Suprapubic skin (tissue), 4 donors: Measurements from ENCODE around the gene OR2AT4. TPM values are rescaled to one million over a fixed set of nuclear protein-coding genes. Genes with fewer than 3 reads are reported as not detected.
"Not testable (repeated sequence)": the region's sequence is repeated elsewhere in the genome, so short reads cannot be mapped to it uniquely, and the experiment has no call there.

Experiments
- DNase-seq, 2 donors: peaks; one replicate each; pipeline ENCODE4 v3.0.0-alpha.2; 2019; ENCODE audit warnings: low spot score in 2 of 2
- H3K27ac ChIP-seq: fragments of 200-600 bp; sonication (generic); one replicate; pipeline ENCODE4 v1.5.1; 2019
- H3K27me3 ChIP-seq: fragments of 200-600 bp; sonication (generic); one replicate; pipeline ENCODE4 v1.5.1; 2019
- H3K36me3 ChIP-seq: fragments of 200-600 bp; sonication (generic); one replicate; pipeline ENCODE4 v1.5.1; 2019
- H3K4me1 ChIP-seq: fragments of 200-600 bp; sonication (generic); one replicate; pipeline ENCODE4 v1.5.1; 2019
- H3K4me3 ChIP-seq: fragments of 200-600 bp; sonication (generic); one replicate; pipeline ENCODE4 v1.5.1; 2019; ENCODE audit warnings: mild to moderate bottlenecking
- H3K9me3 ChIP-seq: fragments of 200-600 bp; sonication (generic); one replicate; pipeline ENCODE4 v1.5.1; 2019
- EP300 ChIP-seq: sonication (generic); formaldehyde crosslinking; IDR thresholded peaks from one replicate; pipeline ENCODE4 v1.6.1; 2017; ENCODE audit warnings: antibody characterized with exemption
- POLR2A ChIP-seq, 2 donors: fragments of 450-650 bp; IDR thresholded peaks; one replicate each; pipeline ENCODE4 v1.6.1; 2017; ENCODE audit warnings: antibody characterized with exemption in 2 of 2, mild to moderate bottlenecking in 2 of 2, moderate library complexity in 2 of 2
- POLR2AphosphoS5 ChIP-seq, 3 donors: sonication (generic); formaldehyde crosslinking; IDR thresholded peaks; one replicate each; pipeline ENCODE4 v1.6.1; 2017; ENCODE audit warnings: antibody characterized with exemption in 3 of 3
- WGBS: methylation state at CpG from one replicate; pipeline ENCODE4 v1.1.5; 2018; 5-methylcytosine and 5-hydroxymethylcytosine counted together
- total RNA-seq, 4 donors: library from RNA; depleted of rRNA; stranded (reverse); fragments of >200 nt; gene quantifications; one replicate each; pipeline ENCODE4 v1.1.0, GENCODE V29; 2016
- TF ChIP-seq, protein P1 (sequence below), 2 donors: fragments of 200-600 bp in 1 of 2; fragments of 450-650 bp in 1 of 2; sonication (generic) in 1 of 2; IDR thresholded peaks; one replicate each; pipeline ENCODE4 v1.5.1; 2016 to 2019; ENCODE audit warnings: antibody characterized with exemption in 2 of 2, mild to moderate bottlenecking in 1 of 2, moderate library complexity in 1 of 2

Gene OR2AT4
- total RNA-seq, 4 donors from 2014 or later = not detected

DNA sequence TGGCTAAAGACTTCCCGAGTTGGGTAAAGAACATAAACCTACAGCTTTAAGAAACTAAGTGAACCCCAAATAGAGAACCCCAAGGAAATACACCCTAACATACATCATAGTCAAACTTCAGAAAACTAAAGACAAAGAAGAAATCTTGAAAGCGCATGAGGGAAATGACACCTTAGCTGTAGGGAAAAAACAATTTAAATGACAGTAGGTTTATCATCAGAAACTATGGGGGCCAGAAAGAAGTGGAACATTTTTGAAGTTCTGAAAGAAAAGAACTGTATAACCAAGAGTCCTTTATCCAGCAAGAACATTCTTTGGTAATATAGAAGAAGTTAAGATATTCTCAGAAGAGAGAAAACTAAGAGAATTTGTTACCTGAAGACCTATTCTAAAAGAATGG is 15.5 kb upstream of the OR2AT4 start:
- no peak overlapping the region for H3K27ac ChIP-seq
- no peaks in the 10 kb centered on the region for H3K36me3 ChIP-seq
- no peak for DNase-seq
- H3K4me3 ChIP-seq = no peak overlapping the region
- TF ChIP-seq EP300 = no peak
- TF ChIP-seq, protein P1, sequence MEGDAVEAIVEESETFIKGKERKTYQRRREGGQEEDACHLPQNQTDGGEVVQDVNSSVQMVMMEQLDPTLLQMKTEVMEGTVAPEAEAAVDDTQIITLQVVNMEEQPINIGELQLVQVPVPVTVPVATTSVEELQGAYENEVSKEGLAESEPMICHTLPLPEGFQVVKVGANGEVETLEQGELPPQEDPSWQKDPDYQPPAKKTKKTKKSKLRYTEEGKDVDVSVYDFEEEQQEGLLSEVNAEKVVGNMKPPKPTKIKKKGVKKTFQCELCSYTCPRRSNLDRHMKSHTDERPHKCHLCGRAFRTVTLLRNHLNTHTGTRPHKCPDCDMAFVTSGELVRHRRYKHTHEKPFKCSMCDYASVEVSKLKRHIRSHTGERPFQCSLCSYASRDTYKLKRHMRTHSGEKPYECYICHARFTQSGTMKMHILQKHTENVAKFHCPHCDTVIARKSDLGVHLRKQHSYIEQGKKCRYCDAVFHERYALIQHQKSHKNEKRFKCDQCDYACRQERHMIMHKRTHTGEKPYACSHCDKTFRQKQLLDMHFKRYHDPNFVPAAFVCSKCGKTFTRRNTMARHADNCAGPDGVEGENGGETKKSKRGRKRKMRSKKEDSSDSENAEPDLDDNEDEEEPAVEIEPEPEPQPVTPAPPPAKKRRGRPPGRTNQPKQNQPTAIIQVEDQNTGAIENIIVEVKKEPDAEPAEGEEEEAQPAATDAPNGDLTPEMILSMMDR (IDR thresholded peaks at IDR 0.05) = no peak
- no peak for TF ChIP-seq POLR2A (IDR thresholded peaks at IDR 0.05)
- TF ChIP-seq POLR2AphosphoS5 (IDR thresholded peaks at IDR 0.05) = no peak
- H3K4me1 ChIP-seq = no peaks in the 10 kb centered on the region
- WGBS = 82% methylated on average over 2 of the region's 2 CpGs
- no peaks in the 10 kb centered on the region for H3K27me3 ChIP-seq
- H3K9me3 ChIP-seq = peaks cover 3% of the 10 kb centered on the region

- no peak overlapping the region for H3K4me3 ChIP-seq
- H3K27me3 ChIP-seq = no peaks in the 10 kb centered on the region
- no peak for DNase-seq
- TF ChIP-seq POLR2AphosphoS5 (IDR thresholded peaks at IDR 0.05) = no peak
- TF ChIP-seq, protein P1 (IDR thresholded peaks at IDR 0.05) = no peak
- no peak for TF ChIP-seq EP300
- no peak for TF ChIP-seq POLR2A (IDR thresholded peaks at IDR 0.05)
- no peaks in the 10 kb centered on the region for H3K4me1 ChIP-seq
- WGBS = 63% methylated on average over 4 of the region's 4 CpGs
- no peak overlapping the region for H3K27ac ChIP-seq
- no peaks in the 10 kb centered on the region for H3K9me3 ChIP-seq
- no peaks in the 10 kb centered on the region for H3K36me3 ChIP-seq
Measured at GRCh38 chr11:75107187-75107586, 10.5 kb upstream of the OR2AT4 start.

DNA sequence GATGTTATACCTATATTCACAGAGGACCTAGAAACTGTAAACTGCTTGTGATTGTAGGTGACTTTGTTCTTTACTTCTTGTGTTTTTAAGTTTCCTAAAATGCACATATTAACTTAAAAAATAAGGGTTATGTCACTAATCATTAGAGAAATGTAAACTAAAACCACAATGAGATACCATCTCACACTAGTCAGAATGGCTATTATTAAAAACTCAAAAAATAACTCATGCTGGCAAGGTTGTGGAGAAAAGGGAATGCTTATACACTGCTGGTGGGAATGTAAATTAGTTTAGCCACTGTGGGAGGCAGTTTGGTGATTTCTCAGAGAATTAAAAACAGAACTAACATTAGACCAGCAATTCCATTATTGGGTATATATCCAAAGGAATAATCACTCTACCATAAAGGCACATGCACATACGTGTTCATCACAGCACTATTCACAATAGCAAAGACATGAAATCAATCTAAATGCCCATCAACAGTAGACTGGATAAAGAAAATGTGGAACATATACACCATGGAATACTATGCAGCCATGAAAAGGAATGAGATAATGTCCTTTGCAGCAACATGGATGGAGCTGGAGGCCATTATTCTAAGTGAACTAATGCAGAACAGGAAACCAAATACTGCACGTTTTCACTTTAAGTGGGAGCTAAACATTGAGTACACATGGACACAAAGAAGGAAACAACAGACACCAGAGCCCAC is 9.4 kb upstream of the OR2AT4 start:
- H3K36me3 ChIP-seq, H3K4me1 ChIP-seq, DNase-seq, H3K27ac ChIP-seq, H3K4me3 ChIP-seq, H3K27me3 ChIP-seq, H3K9me3 ChIP-seq: not testable (repeated sequence)
- WGBS = 73% methylated on average over 2 of the region's 2 CpGs

- Histone ChIP-seq H3K27ac (no peak overlapping the region), H3K9me3 (no peaks in the 10 kb centered on the region), H3K4me1 (no peaks in the 10 kb centered on the region), H3K36me3 (no peaks in the 10 kb centered on the region), H3K27me3 (no peaks in the 10 kb centered on the region), H3K4me3 (no peak overlapping the region)
- TF ChIP-seq POLR2A (IDR thresholded peaks at IDR 0.05) (no peak), POLR2AphosphoS5 (IDR thresholded peaks at IDR 0.05) (no peak), EP300 (no peak)
- TF ChIP-seq, protein P1 (IDR thresholded peaks at IDR 0.05) = no peak
- WGBS = 69% methylated on average over 9 of the region's 9 CpGs
- no peak for DNase-seq
Measured at GRCh38 chr11:75105462-75105925, 8.8 kb upstream of the OR2AT4 start.

GRCh38 chr11:75103380-75104026 is 6.8 kb upstream of the OR2AT4 start:
- no peak for DNase-seq
- no peaks in the 10 kb centered on the region for H3K9me3 ChIP-seq
- no peaks in the 10 kb centered on the region for H3K4me1 ChIP-seq
- peaks cover 4% of the 10 kb centered on the region for H3K27me3 ChIP-seq
- H3K4me3 ChIP-seq = no peak overlapping the region
- WGBS = 76% methylated on average over 5 of the region's 5 CpGs
- TF ChIP-seq POLR2AphosphoS5 (IDR thresholded peaks at IDR 0.05) (no peak), POLR2A (IDR thresholded peaks at IDR 0.05) (no peak), EP300 (no peak)
- TF ChIP-seq, protein P1 (IDR thresholded peaks at IDR 0.05) = no peak
- no peak overlapping the region for H3K27ac ChIP-seq
- H3K36me3 ChIP-seq = no peaks in the 10 kb centered on the region
